Stimulated activated CD4-positive, alpha-beta T cell treated with anti-CD3 and anti-CD28 coated beads, Interleukin-15, amount 100 ng/mL, for 1 hour (primary cell): ENCODE results near the gene C1orf146.
"Not testable (repeated sequence)": the region's sequence is repeated elsewhere in the genome, so short reads cannot be mapped to it uniquely, and the experiment has no call there.

ENCODE experiments used
- DNase-seq, 2 donors: peaks; one replicate each; pipeline ENCODE4 v3.0.0-alpha.2; 2020; ENCODE audit warnings: low read depth in 1 of 2, low spot score in 1 of 2

The C1orf146 gene

DNA sequence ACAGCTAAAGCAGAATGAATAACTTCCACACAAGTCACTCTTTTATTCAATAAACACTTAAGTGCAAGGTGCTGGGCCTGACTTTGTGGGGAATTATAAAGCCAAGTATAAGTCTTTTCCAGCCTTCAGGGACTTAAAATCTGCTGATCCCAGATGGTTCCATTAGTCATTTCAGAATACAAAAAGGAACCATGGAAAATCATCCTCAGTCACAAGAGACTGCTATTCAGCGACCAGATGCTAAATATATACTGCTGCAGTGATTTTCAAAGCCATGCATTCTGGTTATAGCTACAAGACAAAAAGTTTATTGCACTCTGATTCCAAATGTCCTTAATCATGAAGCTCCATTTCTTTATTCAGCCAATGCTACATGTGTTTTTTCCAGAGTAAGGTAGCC lies 55.3 kb downstream of the C1orf146 start:
- no peak for DNase-seq

DNA sequence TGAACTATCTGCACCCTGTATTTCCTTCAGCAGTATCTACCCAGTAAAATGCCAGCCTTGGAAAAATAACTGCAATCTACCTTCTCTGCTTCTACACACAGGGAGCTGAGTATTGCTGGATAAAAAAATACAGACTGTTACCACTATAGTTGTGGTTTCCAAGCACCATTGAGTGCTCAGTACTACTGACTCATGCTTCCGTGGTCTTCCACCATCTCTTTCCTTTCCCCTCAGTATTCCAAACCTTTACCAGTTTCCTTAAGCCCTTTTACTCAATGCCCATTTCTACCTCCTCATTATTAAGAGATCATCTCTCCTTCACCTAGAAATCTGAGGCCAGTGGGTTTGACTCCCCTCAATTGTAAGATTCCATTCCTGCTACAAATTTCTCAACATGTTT lies 57.2 kb downstream of the C1orf146 start:
- DNase-seq = no peak

DNA sequence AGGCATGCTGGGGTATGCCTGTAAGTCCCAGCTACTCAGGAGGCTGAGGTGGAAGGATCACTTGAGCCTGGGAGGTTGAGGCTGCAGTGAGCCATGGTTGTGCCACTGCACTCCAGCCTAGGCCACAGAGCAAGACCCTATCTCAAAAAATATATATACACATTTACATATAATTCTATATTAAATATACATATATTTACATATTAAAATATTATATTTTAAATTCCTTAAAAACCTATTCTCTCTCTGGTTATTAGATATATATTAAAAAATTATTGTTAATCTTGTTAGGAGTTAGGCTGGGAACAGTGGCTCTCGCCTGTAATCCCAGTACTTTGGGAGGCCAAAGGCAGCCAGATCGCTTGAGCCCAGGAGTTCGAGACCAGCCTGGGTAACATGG lies 58.4 kb downstream of the C1orf146 start:
- DNase-seq = no peak

GRCh38 chr1:92277105-92277723 lies 59.5 kb downstream of the C1orf146 start:
- DNase-seq = no peak

GRCh38 chr1:92279781-92280180 lies 62.1 kb downstream of the C1orf146 start:
- DNase-seq = not testable (repeated sequence)

GRCh38 chr1:92281411-92281810 lies 63.7 kb downstream of the C1orf146 start:
- not testable (repeated sequence) for DNase-seq

- DNase-seq = no peak
Observed at GRCh38 chr1:92291372-92291999, 73.8 kb downstream of the C1orf146 start.
